A549 (cell line): ENCODE measurements around the gene CLEC20A.

Experiments
- KDM5A ChIP-seq: fragments of 200-600 bp; sonication (generic); IDR thresholded peaks from 2 replicates; pipeline ENCODE4 v1.6.1; 2016; ENCODE audit warnings: antibody characterized with exemption, mild to moderate bottlenecking
- POLR2A ChIP-seq: IDR thresholded peaks from 2 replicates; pipeline ENCODE4 v1.6.1; 2012; ENCODE audit warnings: mild to moderate bottlenecking, low read length
- TF ChIP-seq, protein P1 (sequence below): fragments of >200 bp; sonication (Bioruptor Twin); formaldehyde crosslinking; IDR thresholded peaks from 3 replicates; pipeline ENCODE4 v1.5.1; 2016
- TF ChIP-seq, protein P2 (sequence below): fragments of 200-600 bp; sonication (generic); IDR thresholded peaks from 2 replicates; pipeline ENCODE4 v1.6.1; 2016; ENCODE audit warnings: antibody characterized with exemption, mild to moderate bottlenecking, moderate library complexity

DNA sequence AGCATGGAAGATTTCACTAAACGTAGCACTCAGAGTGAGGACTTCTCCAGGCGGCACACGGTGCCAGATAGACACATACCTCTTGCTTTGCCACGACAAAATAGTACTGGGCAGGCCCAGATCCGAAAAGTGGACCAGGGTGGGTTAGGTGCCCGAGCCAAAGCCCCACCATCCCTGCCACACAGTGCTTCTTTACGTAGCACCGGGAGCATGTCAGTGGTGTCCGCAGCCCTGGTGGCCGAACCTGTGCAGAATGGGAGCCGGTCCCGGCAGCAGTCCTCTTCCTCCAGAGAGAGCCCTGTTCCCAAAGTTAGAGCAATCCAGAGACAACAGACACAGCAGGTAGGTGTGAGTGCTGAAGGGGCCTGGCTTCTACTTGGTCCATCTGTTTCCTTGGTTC, 38.6 kb downstream of the CLEC20A start:
- TF ChIP-seq POLR2A, result no peak
- TF ChIP-seq, protein P1, sequence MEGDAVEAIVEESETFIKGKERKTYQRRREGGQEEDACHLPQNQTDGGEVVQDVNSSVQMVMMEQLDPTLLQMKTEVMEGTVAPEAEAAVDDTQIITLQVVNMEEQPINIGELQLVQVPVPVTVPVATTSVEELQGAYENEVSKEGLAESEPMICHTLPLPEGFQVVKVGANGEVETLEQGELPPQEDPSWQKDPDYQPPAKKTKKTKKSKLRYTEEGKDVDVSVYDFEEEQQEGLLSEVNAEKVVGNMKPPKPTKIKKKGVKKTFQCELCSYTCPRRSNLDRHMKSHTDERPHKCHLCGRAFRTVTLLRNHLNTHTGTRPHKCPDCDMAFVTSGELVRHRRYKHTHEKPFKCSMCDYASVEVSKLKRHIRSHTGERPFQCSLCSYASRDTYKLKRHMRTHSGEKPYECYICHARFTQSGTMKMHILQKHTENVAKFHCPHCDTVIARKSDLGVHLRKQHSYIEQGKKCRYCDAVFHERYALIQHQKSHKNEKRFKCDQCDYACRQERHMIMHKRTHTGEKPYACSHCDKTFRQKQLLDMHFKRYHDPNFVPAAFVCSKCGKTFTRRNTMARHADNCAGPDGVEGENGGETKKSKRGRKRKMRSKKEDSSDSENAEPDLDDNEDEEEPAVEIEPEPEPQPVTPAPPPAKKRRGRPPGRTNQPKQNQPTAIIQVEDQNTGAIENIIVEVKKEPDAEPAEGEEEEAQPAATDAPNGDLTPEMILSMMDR, result no peak
- TF ChIP-seq, protein P2, sequence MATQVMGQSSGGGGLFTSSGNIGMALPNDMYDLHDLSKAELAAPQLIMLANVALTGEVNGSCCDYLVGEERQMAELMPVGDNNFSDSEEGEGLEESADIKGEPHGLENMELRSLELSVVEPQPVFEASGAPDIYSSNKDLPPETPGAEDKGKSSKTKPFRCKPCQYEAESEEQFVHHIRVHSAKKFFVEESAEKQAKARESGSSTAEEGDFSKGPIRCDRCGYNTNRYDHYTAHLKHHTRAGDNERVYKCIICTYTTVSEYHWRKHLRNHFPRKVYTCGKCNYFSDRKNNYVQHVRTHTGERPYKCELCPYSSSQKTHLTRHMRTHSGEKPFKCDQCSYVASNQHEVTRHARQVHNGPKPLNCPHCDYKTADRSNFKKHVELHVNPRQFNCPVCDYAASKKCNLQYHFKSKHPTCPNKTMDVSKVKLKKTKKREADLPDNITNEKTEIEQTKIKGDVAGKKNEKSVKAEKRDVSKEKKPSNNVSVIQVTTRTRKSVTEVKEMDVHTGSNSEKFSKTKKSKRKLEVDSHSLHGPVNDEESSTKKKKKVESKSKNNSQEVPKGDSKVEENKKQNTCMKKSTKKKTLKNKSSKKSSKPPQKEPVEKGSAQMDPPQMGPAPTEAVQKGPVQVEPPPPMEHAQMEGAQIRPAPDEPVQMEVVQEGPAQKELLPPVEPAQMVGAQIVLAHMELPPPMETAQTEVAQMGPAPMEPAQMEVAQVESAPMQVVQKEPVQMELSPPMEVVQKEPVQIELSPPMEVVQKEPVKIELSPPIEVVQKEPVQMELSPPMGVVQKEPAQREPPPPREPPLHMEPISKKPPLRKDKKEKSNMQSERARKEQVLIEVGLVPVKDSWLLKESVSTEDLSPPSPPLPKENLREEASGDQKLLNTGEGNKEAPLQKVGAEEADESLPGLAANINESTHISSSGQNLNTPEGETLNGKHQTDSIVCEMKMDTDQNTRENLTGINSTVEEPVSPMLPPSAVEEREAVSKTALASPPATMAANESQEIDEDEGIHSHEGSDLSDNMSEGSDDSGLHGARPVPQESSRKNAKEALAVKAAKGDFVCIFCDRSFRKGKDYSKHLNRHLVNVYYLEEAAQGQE, result no peak
- TF ChIP-seq KDM5A, result no peak
